MCF 10A (cell line): ENCODE results near the gene CFAP77. TPM values are rescaled to one million over a fixed set of nuclear protein-coding genes. Genes with fewer than 3 reads are reported as not detected.

Experiments used
- BruUV-seq: library from RNA; stranded (reverse); fragments of 400-500 nt; replicated peaks from 2 replicates; lab custom pipeline; 2021; lab: Mats Ljungman, UMichigan
- CTCF ChIA-PET: fragments of 300-600 bp; sonication (Branson Sonifier 250); formaldehyde crosslinking; extraction: SDS; loops from one replicate; lab custom pipeline; 2021; ENCODE audit warnings: antibody characterized with exemption, inconsistent platforms; lab: Yijun Ruan, JAX
- POLR2A ChIA-PET: fragments of 300-600, 350-650 bp; sonication (Branson Sonifier 250); formaldehyde crosslinking; extraction: SDS; loops from one replicate; lab custom pipeline; 2020; ENCODE audit warnings: antibody characterized with exemption, inconsistent platforms; lab: Yijun Ruan, JAX
- DNase-seq: peaks from one replicate; pipeline ENCODE4 v3.0.0-alpha.2; 2018; ENCODE audit not compliant: unreplicated experiment
- H3K27ac Mint-ChIP-seq: one replicate; pipeline ENCODE4 v1.8.0; 2022; ENCODE audit warnings: mild to moderate bottlenecking, low read depth, mixed read lengths; ENCODE audit not compliant: unreplicated experiment
- H3K27me3 Mint-ChIP-seq: one replicate; pipeline ENCODE4 v1.8.0; 2022; ENCODE audit warnings: mixed read lengths; ENCODE audit not compliant: insufficient read depth, unreplicated experiment
- H3K36me3 Mint-ChIP-seq: one replicate; pipeline ENCODE4 v1.8.0; 2022; ENCODE audit warnings: mild to moderate bottlenecking, moderate library complexity, mixed read lengths; ENCODE audit not compliant: insufficient read depth, unreplicated experiment
- H3K4me1 Mint-ChIP-seq: one replicate; pipeline ENCODE4 v1.8.0; 2022; ENCODE audit warnings: mixed read lengths; ENCODE audit not compliant: insufficient read depth, unreplicated experiment
- H3K4me3 Mint-ChIP-seq: one replicate; pipeline ENCODE4 v1.8.0; 2022; ENCODE audit warnings: mild to moderate bottlenecking, moderate library complexity, mixed read lengths; ENCODE audit not compliant: unreplicated experiment
- H3K9me3 Mint-ChIP-seq: one replicate; pipeline ENCODE4 v1.8.0; 2022; ENCODE audit warnings: mixed read lengths; ENCODE audit not compliant: unreplicated experiment
- CTCF ChIP-seq: fragments of 200-600 bp; IDR thresholded peaks from one replicate; pipeline ENCODE4 v1.8.0; 2022; ENCODE audit warnings: antibody characterized with exemption, mild to moderate bottlenecking; ENCODE audit not compliant: unreplicated experiment
- intact Hi-C: fragments of 100-400 bp; cut with micrococcal nuclease; formaldehyde crosslinking; loops from 2 replicates; pipeline ENCODE4 v1.14.1; 2022
- total RNA-seq: library from RNA; stranded (reverse); gene quantifications from 2 replicates; pipeline ENCODE4 v1.2.3, GENCODE V29; 2022

The CFAP77 gene
- total RNA-seq, 1 experiment from 2014 or later, result not detected

DNA sequence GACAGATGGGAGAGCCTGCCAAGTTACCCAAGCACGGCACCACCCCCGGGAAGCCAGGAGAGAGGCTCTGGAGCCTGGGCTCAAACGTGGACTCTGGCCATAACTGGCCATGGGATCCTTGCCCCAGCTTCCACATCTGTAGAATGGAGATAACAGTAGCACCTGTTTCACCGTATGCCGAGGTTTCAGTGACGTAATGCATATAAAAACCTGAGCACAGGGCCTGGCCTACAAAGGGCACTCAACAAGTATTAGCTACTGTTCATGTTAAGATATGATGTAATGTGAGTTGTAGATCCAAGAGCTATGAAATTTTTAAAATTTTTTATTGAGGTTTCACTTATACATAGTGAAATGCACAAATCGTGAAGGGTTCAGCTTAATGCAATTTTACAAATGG is 90.2 kb downstream of the CFAP77 start:
- Mint-ChIP-seq H3K36me3 (no peaks in the 10 kb centered on the region), H3K9me3 (peaks cover 5% of the 10 kb centered on the region), H3K4me3 (no peak overlapping the region), H3K27ac (no peak overlapping the region), H3K27me3 (peaks cover 63% of the 10 kb centered on the region), H3K4me1 (no peaks in the 10 kb centered on the region)
- no peak for DNase-seq
- TF ChIP-seq CTCF, result no peak
- ChIA-PET POLR2A (no interaction called here), CTCF (interaction anchor here (0.6 to 0.9 kb wide), 2 partner anchors 88 to 236 kb away, joined by 3 to 4 read pairs; no protein-coding TSS in a partner anchor)
- intact Hi-C loops, result no loop called here
- no TSS peak for BruUV-seq

DNA sequence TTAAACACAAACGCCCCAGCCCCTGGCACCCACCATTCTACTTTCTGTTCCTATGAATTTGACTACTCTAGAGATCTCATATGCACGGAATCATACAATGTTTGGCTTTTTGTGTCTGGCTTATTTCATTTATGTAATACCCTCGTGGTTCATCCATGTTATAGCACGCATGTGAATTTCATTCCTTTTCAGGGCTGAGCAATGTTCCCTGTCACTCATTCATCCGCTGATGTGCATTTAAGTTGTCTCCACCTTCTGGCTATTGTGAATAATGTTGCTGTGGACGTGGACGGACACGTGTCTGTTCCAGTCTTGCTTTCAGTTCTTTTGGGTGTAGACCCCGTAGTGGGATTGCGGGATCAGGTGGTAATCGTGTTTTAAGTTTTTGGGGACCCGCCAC is 92.5 kb downstream of the CFAP77 start:
- Mint-ChIP-seq H3K4me3 (no peak overlapping the region), H3K27me3 (peaks cover 61% of the 10 kb centered on the region), H3K4me1 (no peaks in the 10 kb centered on the region), H3K36me3 (no peaks in the 10 kb centered on the region), H3K9me3 (no peaks in the 10 kb centered on the region), H3K27ac (no peak overlapping the region)
- POLR2A ChIA-PET, result interaction anchor here (0.6 kb wide), 1 partner anchor 87 kb away, joined by 3 read pairs; no protein-coding TSS in a partner anchor
- CTCF ChIA-PET, result no interaction called here
- no peak for TF ChIP-seq CTCF
- BruUV-seq, result no TSS peak
- intact Hi-C loops, result no loop called here
- DNase-seq, result no peak

DNA sequence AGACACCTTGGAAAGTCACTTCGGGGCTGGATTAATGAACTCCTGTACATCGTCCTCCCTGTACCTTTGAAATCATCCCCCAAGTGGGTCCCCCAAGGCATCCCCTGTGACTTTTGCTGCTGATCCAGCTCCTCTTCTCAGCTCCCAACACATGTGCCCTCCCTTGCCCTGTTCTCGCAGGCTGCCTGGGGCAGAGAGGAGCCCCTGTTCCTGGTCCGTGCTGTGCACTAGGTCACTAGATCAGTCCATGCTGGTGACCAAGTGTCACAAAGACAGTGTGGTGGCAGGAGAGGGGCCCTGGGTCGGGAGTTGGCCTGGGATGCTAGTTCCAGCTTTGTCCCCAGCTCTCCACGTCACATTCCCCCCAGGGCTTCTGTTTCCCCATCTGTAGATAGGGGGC is 93.1 kb downstream of the CFAP77 start:
- ChIA-PET POLR2A (interaction anchor here (0.6 kb wide), 1 partner anchor 88 kb away, joined by 3 read pairs; no protein-coding TSS in a partner anchor), CTCF (no interaction called here)
- no TSS peak for BruUV-seq
- no peak overlapping the region for H3K27ac Mint-ChIP-seq
- H3K4me3 Mint-ChIP-seq, result no peak overlapping the region
- no peaks in the 10 kb centered on the region for H3K4me1 Mint-ChIP-seq
- intact Hi-C loops, result no loop called here
- no peaks in the 10 kb centered on the region for H3K9me3 Mint-ChIP-seq
- H3K36me3 Mint-ChIP-seq, result no peaks in the 10 kb centered on the region
- peaks cover 61% of the 10 kb centered on the region for H3K27me3 Mint-ChIP-seq
- DNase-seq, result no peak
- TF ChIP-seq CTCF, result no peak

- intact Hi-C loops, result no loop called here
- CTCF ChIA-PET, result interaction anchor here (0.5 to 0.6 kb wide), 2 partner anchors 180 to 403 kb away, joined by 4 read pairs; no protein-coding TSS in a partner anchor
- no peak overlapping the region for H3K27ac Mint-ChIP-seq
Measured at GRCh38 chr9:132504488-132504887, 94.5 kb downstream of the CFAP77 start.

More at GRCh38 chr9:132504488-132504887, 94.5 kb downstream of the CFAP77 start:
- no peak for DNase-seq
- Mint-ChIP-seq H3K36me3 (no peaks in the 10 kb centered on the region), H3K9me3 (no peaks in the 10 kb centered on the region), H3K27me3 (peaks cover 61% of the 10 kb centered on the region), H3K4me3 (no peak overlapping the region), H3K4me1 (no peaks in the 10 kb centered on the region)
- no TSS peak for BruUV-seq
- TF ChIP-seq CTCF, result no peak
- POLR2A ChIA-PET, result no interaction called here
